Mammary epithelial cell (primary cell): ENCODE results near the gene ULK4.

Experiments
- EZH2 ChIP-seq: IDR thresholded peaks from 2 replicates; pipeline ENCODE4 v1.6.1; 2012; ENCODE audit warnings: low read length, inconsistent platforms, borderline replicate concordance
- TF ChIP-seq, protein P1 (sequence below), 2 donors: IDR thresholded peaks in 1 of 2; conservative IDR thresholded peaks in 1 of 2; 2 replicates each; pipeline ENCODE4 v1.5.1; 2011 to 2012; ENCODE audit warnings: inconsistent platforms in 2 of 2, low read length in 2 of 2, mild to moderate bottlenecking in 2 of 2, control low read depth in 1 of 2, low read depth in 1 of 2; ENCODE audit not compliant: insufficient read depth in 1 of 2; ENCODE audit errors: extremely low read depth in 1 of 2

DNA sequence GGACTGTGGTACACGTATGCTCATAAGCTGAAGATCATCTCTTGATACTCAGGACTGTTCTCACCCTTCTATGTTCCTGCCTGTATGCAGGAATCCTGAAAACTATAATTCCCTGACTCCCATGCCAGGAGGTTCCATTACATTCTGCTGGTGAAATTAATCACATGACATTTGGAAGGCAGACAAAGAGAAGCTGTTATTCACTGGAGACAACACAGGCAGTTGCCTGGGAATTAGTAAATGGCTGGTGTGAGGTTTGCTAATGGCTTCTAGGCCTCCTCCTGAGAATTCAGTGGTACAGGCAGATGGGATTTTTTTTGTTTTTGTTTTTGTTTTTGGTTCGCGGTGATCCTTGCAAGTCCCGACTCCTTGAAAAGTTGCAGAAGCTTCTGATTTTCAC, 671.2 kb downstream of the ULK4 start:
- TF ChIP-seq, protein P1, sequence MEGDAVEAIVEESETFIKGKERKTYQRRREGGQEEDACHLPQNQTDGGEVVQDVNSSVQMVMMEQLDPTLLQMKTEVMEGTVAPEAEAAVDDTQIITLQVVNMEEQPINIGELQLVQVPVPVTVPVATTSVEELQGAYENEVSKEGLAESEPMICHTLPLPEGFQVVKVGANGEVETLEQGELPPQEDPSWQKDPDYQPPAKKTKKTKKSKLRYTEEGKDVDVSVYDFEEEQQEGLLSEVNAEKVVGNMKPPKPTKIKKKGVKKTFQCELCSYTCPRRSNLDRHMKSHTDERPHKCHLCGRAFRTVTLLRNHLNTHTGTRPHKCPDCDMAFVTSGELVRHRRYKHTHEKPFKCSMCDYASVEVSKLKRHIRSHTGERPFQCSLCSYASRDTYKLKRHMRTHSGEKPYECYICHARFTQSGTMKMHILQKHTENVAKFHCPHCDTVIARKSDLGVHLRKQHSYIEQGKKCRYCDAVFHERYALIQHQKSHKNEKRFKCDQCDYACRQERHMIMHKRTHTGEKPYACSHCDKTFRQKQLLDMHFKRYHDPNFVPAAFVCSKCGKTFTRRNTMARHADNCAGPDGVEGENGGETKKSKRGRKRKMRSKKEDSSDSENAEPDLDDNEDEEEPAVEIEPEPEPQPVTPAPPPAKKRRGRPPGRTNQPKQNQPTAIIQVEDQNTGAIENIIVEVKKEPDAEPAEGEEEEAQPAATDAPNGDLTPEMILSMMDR (conservative IDR thresholded peaks at IDR 0.05 in 1 of 2, IDR thresholded peaks at IDR 0.05 in 1 of 2; ENCODE audit: extremely low read depth in 1 of 2, insufficient read depth in 1 of 2, low read depth in 1 of 2, low read length in 2 of 2) = no peak
- no peak for TF ChIP-seq EZH2
